ENCODE data around the gene GRIP2. TPM values are rescaled to one million over a fixed set of nuclear protein-coding genes. Genes with fewer than 3 reads are reported as not detected.

Gene GRIP2
- total and polyA plus RNA-seq, 2 donors (not counting 3 experiments of a cell fraction or from before 2014, with no cell fraction given) = not detected

GRCh38 chr3:14509796-14510100, 30.4 kb downstream of the GRIP2 start:
- TF ChIP-seq JUN (IDR thresholded peaks at IDR 0.05; ENCODE audit: borderline replicate concordance, insufficient read depth, insufficient read length, low read depth) = no peak
- no peak for TF ChIP-seq EZH2 (IDR thresholded peaks at IDR 0.05; ENCODE audit: borderline replicate concordance, low read depth, low read length, severe bottlenecking)
- TF ChIP-seq POLR2A (IDR thresholded peaks at IDR 0.05; ENCODE audit: low read depth, low read length) = no peak
- no peak for TF ChIP-seq CTCF (IDR thresholded peaks at IDR 0.05; ENCODE audit: extremely low read depth in 1 of 2, insufficient read depth in 1 of 2, low read depth in 1 of 2, low read length in 2 of 2)
- TF ChIP-seq MAX (IDR thresholded peaks at IDR 0.05; ENCODE audit: insufficient read depth, insufficient read length) = no peak
- no peak for TF ChIP-seq FOS (IDR thresholded peaks at IDR 0.05; ENCODE audit: borderline replicate concordance, insufficient read depth, low read length)
- no peak for TF ChIP-seq GATA2 (IDR thresholded peaks at IDR 0.05; ENCODE audit: insufficient read depth, insufficient read length, low read depth, low read length)
- TF ChIP-seq POLR2AphosphoS5 (IDR thresholded peaks at IDR 0.05; ENCODE audit: insufficient read depth, low read depth, low read length) = no peak
- TF ChIP-seq MYC (IDR thresholded peaks at IDR 0.05; ENCODE audit: low read depth, low read length) = no peak
- no peaks in the 10 kb centered on the region for H3K4me1 ChIP-seq (ENCODE audit: control insufficient read depth, extremely low read depth, insufficient read depth, low read length)
- CTCF ChIA-PET = interaction anchor here (1.2 to 2.4 kb wide), 6 partner anchors 17 to 278 kb away, joined by 3 to 24 read pairs (median 5); no protein-coding TSS in a partner anchor
- H3K9me1 ChIP-seq (replicated peaks; ENCODE audit: control insufficient read depth, extremely low read depth, insufficient read depth, low read length) = no peaks in the 10 kb centered on the region
- BruUV-seq (replicated peaks) = no TSS peak
- H3K79me2 ChIP-seq (ENCODE audit: control insufficient read depth, insufficient read depth, low read length) = no peaks in the 10 kb centered on the region
- H3K9me3 ChIP-seq (replicated peaks; ENCODE audit: control insufficient read depth, insufficient read depth, low read length) = no peaks in the 10 kb centered on the region
- H3K27ac ChIP-seq (ENCODE audit: insufficient read depth, low read depth, low read length) = no peak overlapping the region
- POLR2A ChIA-PET = no interaction called here
- dilution Hi-C loops (cut with MboI; ENCODE audit: extremely low pct_ligation_motif_present, low sequenced_read_pairs) = no loop called here
- DNase-seq (ENCODE audit: low read depth, low spot score) (no peak), FAIRE-seq (no peak)
- H3K9ac ChIP-seq (replicated peaks; ENCODE audit: extremely low read depth, insufficient read depth, low read length) = no peak overlapping the region
- no peak overlapping the region for H3K4me2 ChIP-seq (ENCODE audit: insufficient read depth, low read length)
- H3K27me3 ChIP-seq (ENCODE audit: control insufficient read depth in 2 of 2, insufficient read depth in 2 of 2, low read length in 2 of 2) = no peaks in the 10 kb centered on the region
- no peak overlapping the region for H2AFZ ChIP-seq (ENCODE audit: low read depth, low read length)
- H3K4me3 ChIP-seq (replicated peaks in 1 of 3; ENCODE audit: insufficient read depth in 1 of 3, low read depth in 1 of 3, low read length in 3 of 3) = no peak overlapping the region
- intact Hi-C loops (cut with micrococcal nuclease) = loop anchor here (1.0 to 10.0 kb wide), 2 partner anchors 39 to 275 kb away; no protein-coding TSS in a partner anchor
- H4K20me1 ChIP-seq (replicated peaks; ENCODE audit: control insufficient read depth, extremely low read depth, insufficient read depth, low read length) = no peaks in the 10 kb centered on the region
- H3K36me3 ChIP-seq (ENCODE audit: control insufficient read depth in 2 of 2, extremely low read depth in 1 of 2, insufficient read depth in 2 of 2, low read length in 2 of 2) = no peaks in the 10 kb centered on the region

All from endothelial cell of umbilical vein (primary cell).